ENCODE data around the gene MLIP.

The MLIP gene

DNA sequence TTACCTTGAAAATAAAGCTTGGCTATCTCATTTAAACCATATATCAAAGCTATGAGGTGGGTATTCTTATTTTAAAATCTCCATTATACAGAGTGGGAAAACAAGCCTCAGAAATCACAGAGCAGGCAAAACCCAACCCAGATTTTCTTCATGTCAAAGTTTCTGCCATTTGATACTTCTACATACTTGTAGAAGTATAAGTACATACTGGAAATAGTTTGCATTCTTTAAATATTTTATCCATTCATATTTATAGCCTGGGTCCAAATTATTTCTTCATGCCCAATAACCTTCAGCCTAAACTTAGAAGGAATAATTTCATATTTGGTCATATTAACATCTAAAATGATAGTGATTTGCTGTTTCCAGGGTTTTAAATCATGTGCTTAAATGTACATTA lies 61.8 kb downstream of the MLIP start:
- no peak overlapping the region for H2AK5ac ChIP-seq (ENCODE audit: low read length)
- DNase-seq = no peak
- H4K12ac ChIP-seq (ENCODE audit: low read depth, low read length) = no peak overlapping the region
- no peak overlapping the region for H3K4ac ChIP-seq (ENCODE audit: low read depth, low read length)
- H3K4me3 ChIP-seq (ENCODE audit: low read depth, low read length) = no peak overlapping the region
- no peak overlapping the region for H3K9ac ChIP-seq (ENCODE audit: low read length)
- H3K79me2 ChIP-seq (ENCODE audit: control insufficient read depth, insufficient read depth, low read length, poor library complexity) = no peaks in the 10 kb centered on the region
- H3K14ac ChIP-seq (ENCODE audit: low read length) = no peak overlapping the region
- no peak overlapping the region for H4K91ac ChIP-seq (ENCODE audit: low read depth, low read length)
- no peaks in the 10 kb centered on the region for H3K27me3 ChIP-seq (ENCODE audit: insufficient read depth, low read length)
- no peak overlapping the region for H3K18ac ChIP-seq (ENCODE audit: low read length)
- H4K8ac ChIP-seq (ENCODE audit: low read depth, low read length) = no peak overlapping the region
- no peak overlapping the region for H2BK120ac ChIP-seq (ENCODE audit: insufficient read depth, low read length, poor library complexity)
- H3K27ac ChIP-seq (ENCODE audit: low read depth, low read length) = no peak overlapping the region
- H3K36me3 ChIP-seq (ENCODE audit: control insufficient read depth in 1 of 2, insufficient read depth in 2 of 2, low read length in 2 of 2) = no peaks in the 10 kb centered on the region
- no peak overlapping the region for H3K23ac ChIP-seq (ENCODE audit: low read length)
- no peak overlapping the region for H2BK12ac ChIP-seq (ENCODE audit: low read length)
- H2BK5ac ChIP-seq (ENCODE audit: low read depth, low read length, poor library complexity) = no peak overlapping the region
- no peaks in the 10 kb centered on the region for H3K9me3 ChIP-seq (ENCODE audit: insufficient read depth, low read depth, low read length)
- H2AFZ ChIP-seq (ENCODE audit: insufficient read depth, low read length, poor library complexity) = no peak overlapping the region
- no peaks in the 10 kb centered on the region for H3K79me1 ChIP-seq (ENCODE audit: low read length)
- no peak overlapping the region for H3K4me2 ChIP-seq (ENCODE audit: low read length)
- H3K4me1 ChIP-seq (ENCODE audit: control insufficient read depth in 1 of 2, insufficient read depth in 2 of 2, low read length in 2 of 2) = no peaks in the 10 kb centered on the region

DNA sequence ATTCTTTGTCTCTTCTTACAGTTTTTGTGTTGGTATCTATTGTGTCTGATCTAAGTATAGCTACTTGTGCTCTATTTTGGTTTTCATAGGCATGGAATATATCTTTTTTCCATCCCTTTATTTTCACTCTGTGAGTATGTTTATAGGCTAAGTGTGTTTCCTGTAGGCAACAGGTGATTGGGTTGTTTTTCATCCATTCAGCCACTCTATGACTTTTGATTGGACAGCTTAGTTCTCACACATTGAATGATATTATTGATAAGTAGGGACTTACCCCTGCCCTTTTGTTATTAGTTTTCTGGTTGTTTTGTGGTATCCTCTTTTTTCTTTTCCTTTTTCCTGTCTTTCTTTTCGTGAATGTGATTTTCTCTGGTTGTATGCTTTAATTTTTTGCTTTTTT lies 67.9 kb downstream of the MLIP start:
- Histone ChIP-seq H3K79me1 (ENCODE audit: low read length) (no peaks in the 10 kb centered on the region), H3K4ac (ENCODE audit: low read depth, low read length) (no peak overlapping the region), H3K4me3 (ENCODE audit: low read depth, low read length) (no peak overlapping the region), H3K27me3 (ENCODE audit: insufficient read depth, low read length) (no peaks in the 10 kb centered on the region), H3K4me1 (ENCODE audit: control insufficient read depth in 1 of 2, insufficient read depth in 2 of 2, low read length in 2 of 2) (peaks cover 0 to under 1% of the 10 kb centered on the region in 2 experiments), H4K91ac (ENCODE audit: low read depth, low read length) (no peak overlapping the region), H3K9ac (ENCODE audit: low read length) (no peak overlapping the region), H3K18ac (ENCODE audit: low read length) (no peak overlapping the region), H3K23ac (ENCODE audit: low read length) (no peak overlapping the region), H3K79me2 (ENCODE audit: control insufficient read depth, insufficient read depth, low read length, poor library complexity) (no peaks in the 10 kb centered on the region), H2AFZ (ENCODE audit: insufficient read depth, low read length, poor library complexity) (no peak overlapping the region), H3K27ac (ENCODE audit: low read depth, low read length) (no peak overlapping the region), H4K8ac (ENCODE audit: low read depth, low read length) (no peak overlapping the region), H3K9me3 (ENCODE audit: insufficient read depth, low read depth, low read length) (no peaks in the 10 kb centered on the region), H2AK5ac (ENCODE audit: low read length) (no peak overlapping the region), H2BK12ac (ENCODE audit: low read length) (no peak overlapping the region), H2BK120ac (ENCODE audit: insufficient read depth, low read length, poor library complexity) (no peak overlapping the region), H2BK5ac (ENCODE audit: low read depth, low read length, poor library complexity) (no peak overlapping the region), H4K12ac (ENCODE audit: low read depth, low read length) (no peak overlapping the region), H3K14ac (ENCODE audit: low read length) (no peak overlapping the region), H3K36me3 (ENCODE audit: control insufficient read depth in 1 of 2, insufficient read depth in 2 of 2, low read length in 2 of 2) (no peaks in the 10 kb centered on the region), H3K4me2 (ENCODE audit: low read length) (no peak overlapping the region)
- no CpG with 5 or more reads among the region's 1 CpG for WGBS (ENCODE audit: extremely low coverage, insufficient coverage, insufficient read length)
- DNase-seq = no peak

DNA sequence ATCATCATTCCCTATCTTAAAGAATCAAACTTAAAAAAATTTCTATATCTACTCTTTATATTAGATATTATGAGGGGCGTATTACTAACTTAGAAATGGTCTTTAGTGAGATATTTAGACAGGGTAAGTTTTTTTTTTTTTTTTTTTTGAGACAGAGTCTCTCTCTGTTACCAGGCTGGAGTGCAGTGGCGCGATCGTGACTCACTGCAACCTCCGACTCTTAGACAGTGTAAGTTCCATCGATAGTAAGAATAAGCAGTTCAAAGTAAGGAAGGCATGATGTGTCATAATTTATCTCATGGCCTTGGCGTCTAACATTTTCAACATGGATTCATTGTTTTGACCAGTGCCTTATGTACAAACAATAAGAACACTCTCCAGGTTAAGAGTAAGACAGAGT lies 72.4 kb downstream of the MLIP start:
- no peak overlapping the region for H3K9ac ChIP-seq (ENCODE audit: low read length)

DNA sequence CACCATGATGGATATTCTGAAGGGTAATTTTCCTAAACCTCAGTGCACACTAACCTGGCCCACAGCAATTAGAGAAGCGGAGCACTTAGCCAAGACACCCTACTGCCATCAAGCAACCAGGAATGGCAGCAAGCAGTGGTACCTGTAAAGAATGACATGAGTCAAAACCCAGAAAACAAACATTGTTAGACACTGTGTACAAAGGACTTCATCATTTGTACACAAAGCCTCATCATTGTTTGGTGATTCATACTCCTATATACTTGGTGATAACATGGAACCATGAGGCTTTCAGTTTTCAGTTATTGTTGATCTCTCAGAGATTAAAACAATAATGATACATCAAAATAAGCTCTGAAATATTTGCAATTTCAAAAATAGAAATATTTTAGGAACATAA lies 74.6 kb downstream of the MLIP start:
- Histone ChIP-seq H3K18ac (ENCODE audit: low read length) (no peak overlapping the region), H4K12ac (ENCODE audit: low read depth, low read length) (no peak overlapping the region), H3K4me1 (ENCODE audit: control insufficient read depth in 1 of 2, insufficient read depth in 2 of 2, low read length in 2 of 2) (peaks cover 0 to 3% of the 10 kb centered on the region in 2 experiments), H3K23ac (ENCODE audit: low read length) (no peak overlapping the region), H4K8ac (ENCODE audit: low read depth, low read length) (no peak overlapping the region), H2AK5ac (ENCODE audit: low read length) (no peak overlapping the region), H3K9me3 (ENCODE audit: insufficient read depth, low read depth, low read length) (no peaks in the 10 kb centered on the region), H3K4me2 (ENCODE audit: low read length) (no peak overlapping the region), H2AFZ (ENCODE audit: insufficient read depth, low read length, poor library complexity) (no peak overlapping the region), H2BK5ac (ENCODE audit: low read depth, low read length, poor library complexity) (no peak overlapping the region), H3K27ac (ENCODE audit: low read depth, low read length) (no peak overlapping the region), H3K36me3 (ENCODE audit: control insufficient read depth in 1 of 2, insufficient read depth in 2 of 2, low read length in 2 of 2) (no peaks in the 10 kb centered on the region), H3K14ac (ENCODE audit: low read length) (no peak overlapping the region), H3K27me3 (ENCODE audit: insufficient read depth, low read length) (no peaks in the 10 kb centered on the region), H2BK120ac (ENCODE audit: insufficient read depth, low read length, poor library complexity) (no peak overlapping the region), H3K9ac (ENCODE audit: low read length) (no peak overlapping the region), H3K4ac (ENCODE audit: low read depth, low read length) (no peak overlapping the region), H3K4me3 (ENCODE audit: low read depth, low read length) (no peak overlapping the region), H3K79me1 (ENCODE audit: low read length) (no peaks in the 10 kb centered on the region), H4K91ac (ENCODE audit: low read depth, low read length) (no peak overlapping the region), H3K79me2 (ENCODE audit: control insufficient read depth, insufficient read depth, low read length, poor library complexity) (no peaks in the 10 kb centered on the region), H2BK12ac (ENCODE audit: low read length) (no peak overlapping the region)
- DNase-seq = no peak
- WGBS (ENCODE audit: extremely low coverage, insufficient coverage, insufficient read length) = no CpG with 5 or more reads among the region's 1 CpG

More for the DNA sequence above, 72.4 kb downstream of the MLIP start:
- Histone ChIP-seq H3K4me1 (ENCODE audit: control insufficient read depth in 1 of 2, insufficient read depth in 2 of 2, low read length in 2 of 2) (peaks cover 0 to 3% of the 10 kb centered on the region in 2 experiments), H2BK120ac (ENCODE audit: insufficient read depth, low read length, poor library complexity) (no peak overlapping the region), H2AK5ac (ENCODE audit: low read length) (no peak overlapping the region), H3K23ac (ENCODE audit: low read length) (no peak overlapping the region), H3K9me3 (ENCODE audit: insufficient read depth, low read depth, low read length) (no peaks in the 10 kb centered on the region), H4K8ac (ENCODE audit: low read depth, low read length) (no peak overlapping the region), H3K79me1 (ENCODE audit: low read length) (no peaks in the 10 kb centered on the region), H3K18ac (ENCODE audit: low read length) (no peak overlapping the region), H3K4me2 (ENCODE audit: low read length) (no peak overlapping the region), H3K79me2 (ENCODE audit: control insufficient read depth, insufficient read depth, low read length, poor library complexity) (no peaks in the 10 kb centered on the region), H3K27ac (ENCODE audit: low read depth, low read length) (no peak overlapping the region), H3K27me3 (ENCODE audit: insufficient read depth, low read length) (no peaks in the 10 kb centered on the region), H3K36me3 (ENCODE audit: control insufficient read depth in 1 of 2, insufficient read depth in 2 of 2, low read length in 2 of 2) (no peaks in the 10 kb centered on the region), H2BK12ac (ENCODE audit: low read length) (no peak overlapping the region), H4K12ac (ENCODE audit: low read depth, low read length) (no peak overlapping the region), H2BK5ac (ENCODE audit: low read depth, low read length, poor library complexity) (no peak overlapping the region), H3K4me3 (ENCODE audit: low read depth, low read length) (no peak overlapping the region), H2AFZ (ENCODE audit: insufficient read depth, low read length, poor library complexity) (no peak overlapping the region), H3K4ac (ENCODE audit: low read depth, low read length) (no peak overlapping the region), H4K91ac (ENCODE audit: low read depth, low read length) (no peak overlapping the region), H3K14ac (ENCODE audit: low read length) (no peak overlapping the region)
- WGBS (ENCODE audit: extremely low coverage, insufficient coverage, insufficient read length) = no CpG with 5 or more reads among the region's 7 CpGs
- no peak for DNase-seq
